BLaER1 (cell line): Measurements from ENCODE around the gene BPGM.

ENCODE experiments used
- H3K27ac ChIP-seq: shearing (Covaris generic); formaldehyde crosslinking; 2 replicates; pipeline ENCODE4 v1.8.1; 2022
- H3K27me3 ChIP-seq: shearing (Covaris generic); formaldehyde crosslinking; 2 replicates; pipeline ENCODE4 v1.8.1; 2022
- H3K36me3 ChIP-seq: shearing (Covaris generic); formaldehyde crosslinking; 2 replicates; pipeline ENCODE4 v1.8.1; 2022
- H3K4me1 ChIP-seq: shearing (Covaris generic); formaldehyde crosslinking; 2 replicates; pipeline ENCODE4 v1.8.1; 2022
- H3K4me2 ChIP-seq: shearing (Covaris generic); formaldehyde crosslinking; 2 replicates; pipeline ENCODE4 v1.8.1; 2022
- H3K4me3 ChIP-seq: shearing (Covaris generic); formaldehyde crosslinking; 2 replicates; pipeline ENCODE4 v1.8.1; 2022
- H3K9ac ChIP-seq: shearing (Covaris generic); formaldehyde crosslinking; 2 replicates; pipeline ENCODE4 v1.8.1; 2022
- H3K9me3 ChIP-seq: shearing (Covaris generic); formaldehyde crosslinking; 2 replicates; pipeline ENCODE4 v1.8.1; 2022
- H4K20me1 ChIP-seq: shearing (Covaris generic); formaldehyde crosslinking; 2 replicates; pipeline ENCODE4 v1.8.1; 2022
- Cebpa-rat ChIP-seq: shearing (Covaris generic); IDR thresholded peaks from 2 replicates; pipeline ENCODE4 v1.8.1; 2022

The BPGM gene

GRCh38 chr7:134646425-134647305 lies at the start of gene BPGM:
BPGM (plus strand) TSS chr7:134646853; CDS start chr7:134661508, 14,655 bp downstream.
- H3K27ac ChIP-seq: peak within 1 kb of the TSS; percentile 77
- no peaks in the 10 kb centered on the region for H3K27me3 ChIP-seq
- TF ChIP-seq Cebpa-rat: no peak

GRCh38 chr7:134599371-134599770 lies 47.3 kb upstream of the BPGM start:
- Histone ChIP-seq H3K4me1 (peaks cover 23% of the 10 kb centered on the region), H3K27me3 (no peaks in the 10 kb centered on the region), H3K9me3 (peaks cover 28% of the 10 kb centered on the region), H3K27ac (no peak overlapping the region; the same call in 1 of the 2 replicates), H3K36me3 (no peaks in the 10 kb centered on the region), H3K4me2 (peak overlapping the region; percentile 47), H3K9ac (no peak overlapping the region), H3K4me3 (no peak overlapping the region), H4K20me1 (no peaks in the 10 kb centered on the region)
- no peak for TF ChIP-seq Cebpa-rat

More at GRCh38 chr7:134646425-134647305, at the start of gene BPGM:
- Histone ChIP-seq H3K4me3 (peak within 1 kb of the TSS; percentile 82), H3K9me3 (peaks cover 9% of the 10 kb centered on the region), H3K36me3 (no peaks in the 10 kb centered on the region), H3K9ac (peak within 1 kb of the TSS; percentile 88), H3K4me1 (peaks cover 51% of the 10 kb centered on the region), H4K20me1 (no peaks in the 10 kb centered on the region), H3K4me2 (peak within 1 kb of the TSS; percentile 97)

GRCh38 chr7:134601459-134601858 lies 45.2 kb upstream of the BPGM start:
- Histone ChIP-seq H3K4me3 (no peak overlapping the region), H3K4me1 (peaks cover 23% of the 10 kb centered on the region), H3K9me3 (peaks cover 17% of the 10 kb centered on the region), H3K4me2 (peak overlapping the region; percentile 33), H3K27me3 (no peaks in the 10 kb centered on the region), H3K36me3 (no peaks in the 10 kb centered on the region), H4K20me1 (no peaks in the 10 kb centered on the region), H3K9ac (no peak overlapping the region), H3K27ac (no peak overlapping the region)
- TF ChIP-seq Cebpa-rat: no peak

- Histone ChIP-seq H3K4me3 (no peak overlapping the region), H3K4me2 (no peak overlapping the region), H3K27me3 (no peaks in the 10 kb centered on the region), H3K4me1 (peaks cover 23% of the 10 kb centered on the region), H3K27ac (no peak overlapping the region), H3K9me3 (peaks cover 10% of the 10 kb centered on the region; the same call in 1 of the 2 replicates), H4K20me1 (no peaks in the 10 kb centered on the region), H3K9ac (no peak overlapping the region), H3K36me3 (no peaks in the 10 kb centered on the region)
- TF ChIP-seq Cebpa-rat: no peak
Observed at GRCh38 chr7:134602881-134603451, 43.7 kb upstream of the BPGM start.

- peaks cover 8% of the 10 kb centered on the region for H3K4me1 ChIP-seq
- H3K36me3 ChIP-seq: no peaks in the 10 kb centered on the region
- no peaks in the 10 kb centered on the region for H3K9me3 ChIP-seq
- H3K27me3 ChIP-seq: no peaks in the 10 kb centered on the region
- no peaks in the 10 kb centered on the region for H4K20me1 ChIP-seq
- no peak overlapping the region for H3K4me2 ChIP-seq
- H3K4me3 ChIP-seq: no peak overlapping the region
- TF ChIP-seq Cebpa-rat: no peak
- no peak overlapping the region for H3K9ac ChIP-seq
- no peak overlapping the region for H3K27ac ChIP-seq
Observed at GRCh38 chr7:134605978-134606923, 40.4 kb upstream of the BPGM start.

GRCh38 chr7:134611611-134612151 lies 35.0 kb upstream of the BPGM start:
- Histone ChIP-seq H3K4me2 (no peak overlapping the region), H3K4me1 (no peaks in the 10 kb centered on the region), H3K4me3 (no peak overlapping the region), H3K27ac (no peak overlapping the region), H4K20me1 (no peaks in the 10 kb centered on the region), H3K9me3 (0 out of 2 replicates have a peak, but pooled peaks cover 5% of the 10 kb centered on the region), H3K27me3 (no peaks in the 10 kb centered on the region), H3K36me3 (no peaks in the 10 kb centered on the region), H3K9ac (no peak overlapping the region)
- peak; percentile 21; the same call in 1 of the 2 replicates for TF ChIP-seq Cebpa-rat

GRCh38 chr7:134612197-134612596 lies 34.5 kb upstream of the BPGM start:
- H3K27ac ChIP-seq: no peak overlapping the region
- H3K9ac ChIP-seq: no peak overlapping the region
- no peaks in the 10 kb centered on the region for H3K36me3 ChIP-seq
- H3K9me3 ChIP-seq: 0 out of 2 replicates have a peak, but pooled peaks cover 5% of the 10 kb centered on the region
- no peaks in the 10 kb centered on the region for H3K27me3 ChIP-seq
- no peaks in the 10 kb centered on the region for H4K20me1 ChIP-seq
- H3K4me3 ChIP-seq: no peak overlapping the region
- H3K4me2 ChIP-seq: no peak overlapping the region
- no peak for TF ChIP-seq Cebpa-rat
- H3K4me1 ChIP-seq: no peaks in the 10 kb centered on the region

- Histone ChIP-seq H3K27me3 (no peaks in the 10 kb centered on the region), H3K4me1 (no peaks in the 10 kb centered on the region), H3K9ac (no peak overlapping the region), H3K4me2 (no peak overlapping the region), H3K36me3 (no peaks in the 10 kb centered on the region), H4K20me1 (no peaks in the 10 kb centered on the region), H3K9me3 (0 out of 2 replicates have a peak, but pooled peaks cover 5% of the 10 kb centered on the region), H3K27ac (no peak overlapping the region), H3K4me3 (no peak overlapping the region)
- TF ChIP-seq Cebpa-rat: peak; percentile 35; the same call in 1 of the 2 replicates
Observed at GRCh38 chr7:134613623-134614347, 32.9 kb upstream of the BPGM start.

- no peak for TF ChIP-seq Cebpa-rat
- Histone ChIP-seq H3K27ac (no peak overlapping the region), H3K9ac (no peak overlapping the region), H3K4me1 (no peaks in the 10 kb centered on the region), H3K4me3 (no peak overlapping the region), H3K9me3 (0 out of 2 replicates have a peak, but pooled peaks cover 5% of the 10 kb centered on the region), H4K20me1 (no peaks in the 10 kb centered on the region), H3K4me2 (no peak overlapping the region), H3K36me3 (no peaks in the 10 kb centered on the region), H3K27me3 (no peaks in the 10 kb centered on the region)
Observed at GRCh38 chr7:134616611-134617010, 30.0 kb upstream of the BPGM start.
